Testis (tissue), 3 donors: ENCODE measurements around the gene ARL15. TPM values are rescaled to one million over a fixed set of nuclear protein-coding genes. Genes with fewer than 3 reads are reported as not detected.

Experiments used
- DNase-seq: peaks from one replicate; pipeline ENCODE4 v3.0.0-alpha.2; 2019
- H3K27ac ChIP-seq, 2 donors: fragments of 200-600 bp; sonication (generic); one replicate each; pipeline ENCODE4 v1.5.1; 2019
- H3K27me3 ChIP-seq: fragments of 200-600 bp; sonication (generic); one replicate; pipeline ENCODE4 v1.5.1; 2019
- H3K36me3 ChIP-seq: fragments of 200-600 bp; sonication (generic); one replicate; pipeline ENCODE4 v1.5.1; 2017; ENCODE audit warnings: low read depth; ENCODE audit errors: missing control alignments
- H3K4me1 ChIP-seq: fragments of 200-600 bp; sonication (generic); one replicate; pipeline ENCODE4 v1.5.1; 2019
- H3K4me3 ChIP-seq, 2 donors: fragments of 200-600 bp; sonication (generic); one replicate each; pipeline ENCODE4 v1.5.1; 2017 to 2019
- H3K9me3 ChIP-seq: fragments of 200-600 bp; sonication (generic); one replicate; pipeline ENCODE4 v1.5.1; 2017
- CTCF ChIP-seq, 3 experiments: fragments of 450-650 bp in 2 of 3; fragments of 200-600 bp in 1 of 3; sonication (generic) in 1 of 3; IDR thresholded peaks; one replicate each; pipeline ENCODE4 v1.5.1; 2016 to 2019; ENCODE audit warnings: antibody characterized with exemption in 3 of 3, mild to moderate bottlenecking in 2 of 3, moderate library complexity in 1 of 3
- POLR2A ChIP-seq: fragments of 450-650 bp; IDR thresholded peaks from one replicate; pipeline ENCODE4 v1.6.1; 2017; ENCODE audit warnings: antibody characterized with exemption, mild to moderate bottlenecking, moderate library complexity
- WGBS, 2 donors: methylation state at CpG; one replicate each; pipeline ENCODE4 v1.1.5; 2018; 5-methylcytosine and 5-hydroxymethylcytosine counted together
- intact Hi-C: fragments of 100-400 bp; cut with DNase I; formaldehyde crosslinking; loops from one replicate; pipeline ENCODE4 v1.15.1; 2023; ENCODE audit warnings: low total_unique reads
- polyA plus RNA-seq: library from polyadenylated mRNA; stranded (reverse); fragments of 350-450 nt; fragmentation: Illumina TruSeq; extraction: RNeasy Lipid Tissue Mini Kit (QIAGEN cat#74804); gene quantifications from one replicate; pipeline ENCODE4 v1.2.3, GENCODE V29; 2014; ENCODE audit warnings: low read depth, low replicate concordance; ENCODE audit not compliant: insufficient read depth
- total RNA-seq, 2 donors: library from RNA; depleted of rRNA; stranded (reverse); fragments of >200 nt; gene quantifications; one replicate each; pipeline ENCODE4 v1.2.3, GENCODE V29; 2016

The ARL15 gene
- total and polyA plus RNA-seq, 3 donors from 2014 or later = 36.6 to 88.6 (median 75.2) TPM

- no peaks in the 10 kb centered on the region for H3K36me3 ChIP-seq
- no peak for TF ChIP-seq POLR2A
- 72 to 75% methylated on average over 6 of the region's 6 CpGs for WGBS, 2 donors
- no peak overlapping the region for H3K27ac ChIP-seq
- no peaks in the 10 kb centered on the region for H3K9me3 ChIP-seq
- no peaks in the 10 kb centered on the region for H3K4me1 ChIP-seq
- no peaks in the 10 kb centered on the region for H3K27me3 ChIP-seq
- intact Hi-C loops = no loop called here
- no peak for DNase-seq
- no peak overlapping the region for H3K4me3 ChIP-seq
Observed at GRCh38 chr5:54148067-54148845, 162.1 kb downstream of the ARL15 start.

GRCh38 chr5:54146916-54147315, 163.5 kb downstream of the ARL15 start:
- no peak for DNase-seq
- Histone ChIP-seq H3K4me3 (no peak overlapping the region), H3K27ac (no peak overlapping the region), H3K9me3 (no peaks in the 10 kb centered on the region), H3K27me3 (no peaks in the 10 kb centered on the region), H3K4me1 (no peaks in the 10 kb centered on the region), H3K36me3 (no peaks in the 10 kb centered on the region)
- TF ChIP-seq CTCF (IDR thresholded peaks at IDR 0.05) (no peak), POLR2A (no peak)
- intact Hi-C loops = no loop called here
- 31 to 50% methylated on average over 1 of the region's 1 CpG for whole genome bisulfite sequencing, 2 donors

GRCh38 chr5:54146390-54146789, 164.0 kb downstream of the ARL15 start:
- TF ChIP-seq CTCF (IDR thresholded peaks at IDR 0.05) = no peak
- no peak for TF ChIP-seq POLR2A
- no peaks in the 10 kb centered on the region for H3K4me1 ChIP-seq
- no peak overlapping the region for H3K4me3 ChIP-seq
- no peaks in the 10 kb centered on the region for H3K36me3 ChIP-seq
- WGBS, 2 donors = 62 to 63% methylated on average over 3 of the region's 3 CpGs
- no peak overlapping the region for H3K27ac ChIP-seq
- no peaks in the 10 kb centered on the region for H3K27me3 ChIP-seq
- intact Hi-C loops = no loop called here
- DNase-seq = no peak
- H3K9me3 ChIP-seq = no peaks in the 10 kb centered on the region

GRCh38 chr5:54140247-54140840, 170.0 kb downstream of the ARL15 start:
- Histone ChIP-seq H3K27ac (no peak overlapping the region), H3K27me3 (no peaks in the 10 kb centered on the region), H3K36me3 (no peaks in the 10 kb centered on the region), H3K4me3 (no peak overlapping the region), H3K4me1 (no peaks in the 10 kb centered on the region), H3K9me3 (no peaks in the 10 kb centered on the region)
- TF ChIP-seq CTCF (IDR thresholded peaks at IDR 0.05) = no peak
- TF ChIP-seq POLR2A = no peak
- 89% methylated on average over 2 of the region's 2 CpGs for WGBS, 2 donors
- no peak for DNase-seq
- intact Hi-C loops = no loop called here

GRCh38 chr5:54136516-54137440, 173.6 kb downstream of the ARL15 start:
- TF ChIP-seq POLR2A (no peak), CTCF (IDR thresholded peaks at IDR 0.05) (no peak)
- intact Hi-C loops = no loop called here
- H3K4me1 ChIP-seq = no peaks in the 10 kb centered on the region
- no peak overlapping the region for H3K27ac ChIP-seq
- DNase-seq = no peak
- WGBS, 2 donors = 70 to 73% methylated on average over 5 of the region's 5 CpGs
- no peaks in the 10 kb centered on the region for H3K9me3 ChIP-seq
- no peaks in the 10 kb centered on the region for H3K36me3 ChIP-seq
- H3K27me3 ChIP-seq = no peaks in the 10 kb centered on the region
- no peak overlapping the region for H3K4me3 ChIP-seq
